Measurements from ENCODE around the gene NCOA7. TPM values are rescaled to one million over a fixed set of nuclear protein-coding genes. Genes with fewer than 3 reads are reported as not detected.

Gene NCOA7
- total and polyA plus RNA-seq, 9 of the 15 experiments (the other 6 are each of a cell fraction or from before 2014, with no cell fraction given): 5.8 to 14.6 (median 9.3) TPM

DNA sequence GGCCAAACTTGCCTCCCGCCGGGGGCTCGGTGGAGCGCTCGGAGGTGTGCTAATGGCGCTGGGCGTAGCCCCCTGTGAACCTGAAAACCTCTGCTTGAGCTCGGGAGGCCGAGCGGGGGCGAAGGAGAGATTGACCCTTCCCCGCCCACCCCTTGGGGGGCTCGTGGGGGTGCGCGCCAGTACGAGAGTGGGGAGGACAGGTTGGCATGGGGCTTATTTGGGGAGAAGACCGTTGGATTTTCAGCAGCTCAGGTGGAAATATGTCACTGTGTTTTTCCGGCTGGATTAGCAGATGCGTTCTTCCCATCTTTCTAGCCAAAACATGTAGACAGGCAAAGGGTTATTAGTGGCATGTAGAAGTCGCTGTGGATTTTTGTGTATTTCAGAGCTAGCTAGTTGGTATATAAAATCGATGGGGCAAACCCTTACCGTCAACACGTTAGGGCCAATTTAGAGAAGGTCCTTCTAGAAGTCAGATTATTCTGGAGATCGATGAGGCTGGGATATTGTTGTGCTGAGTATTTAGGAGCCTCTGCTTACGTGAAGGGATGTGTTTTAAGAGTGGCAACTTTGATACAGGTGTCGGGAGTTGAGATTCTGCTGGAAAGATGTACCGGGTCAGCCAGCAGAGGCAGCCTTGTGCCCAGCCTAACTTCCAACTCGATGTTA lies 525 bp downstream of the NCOA7 start:
- FAIRE-seq (peak; percentile 67), DNase-seq (ENCODE audit: extremely low read depth in 1 of 4, low spot score in 3 of 4) (peak; percentile 54 to 65 (median 57)), ATAC-seq (peak; percentile 38)
- no peaks in the 10 kb centered on the region for H3K9me3 ChIP-seq (replicated peaks; ENCODE audit: control insufficient read depth, insufficient read depth, low read depth, low read length)
- H3K27me3 ChIP-seq (ENCODE audit: control insufficient read depth in 2 of 2, insufficient read depth in 2 of 2, low read length in 2 of 2): no peaks in the 10 kb centered on the region
- H3K4me2 ChIP-seq (ENCODE audit: insufficient read depth, low read length): peak overlapping the region; percentile 93
- H3K9ac ChIP-seq (ENCODE audit: insufficient read depth in 1 of 2, low read depth in 2 of 2, low read length in 2 of 2): peak overlapping the region; percentile 88 to 92
- peak overlapping the region; percentile 84 for H2AFZ ChIP-seq (ENCODE audit: low read depth, low read length)
- WGBS (ENCODE audit: insufficient coverage, low coverage, missing lambda C conversion rate): under 1% methylated on average over 19 of the region's 28 CpGs
- H3K27ac ChIP-seq (ENCODE audit: extremely low read depth, low read depth, low read length): peak overlapping the region; percentile 96; the same call in 1 of the 3 replicates
- BruUV-seq (replicated peaks): TSS peak; percentile 9
- peaks cover 17 to 18% of the 10 kb centered on the region in 2 experiments for H3K4me1 ChIP-seq (replicated peaks in 1 of 2; ENCODE audit: control insufficient read depth in 2 of 2, insufficient read depth in 2 of 2, low read length in 2 of 2)
- ChIA-PET POLR2A (interaction anchor here (0.6 to 3.7 kb wide), 19 partner anchors 10 to 498 kb away, joined by 3 to 98 read pairs (median 4); partner anchors contain the start of genes HINT3 and TRMT11), CTCF (ENCODE audit: low intra/inter-chr PET ratio) (interaction anchor here (1.0 kb wide), 1 partner anchor 165 kb away, joined by 9 read pairs; the partner anchor contains the start of gene HINT3)
- intact Hi-C loops (cut with micrococcal nuclease) (no loop called here), in situ Hi-C loops (cut with MboI) (no loop called here)
- peaks cover 3% of the 10 kb centered on the region for H3K9me1 ChIP-seq (ENCODE audit: control insufficient read depth, insufficient read depth, low read length)
- no peaks in the 10 kb centered on the region for H4K20me1 ChIP-seq (replicated peaks; ENCODE audit: control insufficient read depth, insufficient read depth, low read length)
- H3K36me3 ChIP-seq (ENCODE audit: control insufficient read depth, insufficient read depth, low read length): peaks cover 7% of the 10 kb centered on the region; the same call in 2 of the 3 replicates
- peaks cover 31% of the 10 kb centered on the region for H3K79me2 ChIP-seq (ENCODE audit: control insufficient read depth, insufficient read depth, low read length)
- H3K4me3 ChIP-seq: peak overlapping the region; percentile 82
- TF ChIP-seq, protein P1, sequence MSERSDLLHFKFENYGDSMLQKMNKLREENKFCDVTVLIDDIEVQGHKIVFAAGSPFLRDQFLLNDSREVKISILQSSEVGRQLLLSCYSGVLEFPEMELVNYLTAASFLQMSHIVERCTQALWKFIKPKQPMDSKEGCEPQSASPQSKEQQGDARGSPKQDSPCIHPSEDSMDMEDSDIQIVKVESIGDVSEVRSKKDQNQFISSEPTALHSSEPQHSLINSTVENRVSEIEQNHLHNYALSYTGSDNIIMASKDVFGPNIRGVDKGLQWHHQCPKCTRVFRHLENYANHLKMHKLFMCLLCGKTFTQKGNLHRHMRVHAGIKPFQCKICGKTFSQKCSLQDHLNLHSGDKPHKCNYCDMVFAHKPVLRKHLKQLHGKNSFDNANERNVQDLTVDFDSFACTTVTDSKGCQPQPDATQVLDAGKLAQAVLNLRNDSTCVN (CRISPR knock-in tag; IDR thresholded peaks at IDR 0.05): no peak
- TF ChIP-seq HDAC1 (IDR thresholded peaks at IDR 0.05): 0 out of 4 replicates have a peak, but pooled peaks of 1 of the 2 experiments have one; percentile 5
- peak in 1 of 2 experiments; percentile 35; a peak in 2 of 4 replicates for TF ChIP-seq RAD21 (CRISPR knock-in tag; conservative IDR thresholded peaks at IDR 0.05 in 1 of 2, IDR thresholded peaks at IDR 0.05 in 1 of 2)
- TF ChIP-seq ZNF75A (CRISPR knock-in tag; IDR thresholded peaks at IDR 0.05): no peak
- 0 out of 2 replicates have a peak, but pooled peaks have one; percentile 37 for TF ChIP-seq NR2C2 (CRISPR knock-in tag; IDR thresholded peaks at IDR 0.05)
- TF ChIP-seq NR2C2 (tag; IDR thresholded peaks at IDR 0.05): no peak
- no peak for TF ChIP-seq ETV5 (CRISPR knock-in tag; IDR thresholded peaks at IDR 0.05; ENCODE audit: low read depth)
- peak in 1 of 2 experiments; percentile 17; a peak in 1 of 4 replicates for TF ChIP-seq KDM1A (IDR thresholded peaks at IDR 0.05)
- TF ChIP-seq KLF1 (tag; IDR thresholded peaks at IDR 0.05): no peak
- TF ChIP-seq, protein P2, sequence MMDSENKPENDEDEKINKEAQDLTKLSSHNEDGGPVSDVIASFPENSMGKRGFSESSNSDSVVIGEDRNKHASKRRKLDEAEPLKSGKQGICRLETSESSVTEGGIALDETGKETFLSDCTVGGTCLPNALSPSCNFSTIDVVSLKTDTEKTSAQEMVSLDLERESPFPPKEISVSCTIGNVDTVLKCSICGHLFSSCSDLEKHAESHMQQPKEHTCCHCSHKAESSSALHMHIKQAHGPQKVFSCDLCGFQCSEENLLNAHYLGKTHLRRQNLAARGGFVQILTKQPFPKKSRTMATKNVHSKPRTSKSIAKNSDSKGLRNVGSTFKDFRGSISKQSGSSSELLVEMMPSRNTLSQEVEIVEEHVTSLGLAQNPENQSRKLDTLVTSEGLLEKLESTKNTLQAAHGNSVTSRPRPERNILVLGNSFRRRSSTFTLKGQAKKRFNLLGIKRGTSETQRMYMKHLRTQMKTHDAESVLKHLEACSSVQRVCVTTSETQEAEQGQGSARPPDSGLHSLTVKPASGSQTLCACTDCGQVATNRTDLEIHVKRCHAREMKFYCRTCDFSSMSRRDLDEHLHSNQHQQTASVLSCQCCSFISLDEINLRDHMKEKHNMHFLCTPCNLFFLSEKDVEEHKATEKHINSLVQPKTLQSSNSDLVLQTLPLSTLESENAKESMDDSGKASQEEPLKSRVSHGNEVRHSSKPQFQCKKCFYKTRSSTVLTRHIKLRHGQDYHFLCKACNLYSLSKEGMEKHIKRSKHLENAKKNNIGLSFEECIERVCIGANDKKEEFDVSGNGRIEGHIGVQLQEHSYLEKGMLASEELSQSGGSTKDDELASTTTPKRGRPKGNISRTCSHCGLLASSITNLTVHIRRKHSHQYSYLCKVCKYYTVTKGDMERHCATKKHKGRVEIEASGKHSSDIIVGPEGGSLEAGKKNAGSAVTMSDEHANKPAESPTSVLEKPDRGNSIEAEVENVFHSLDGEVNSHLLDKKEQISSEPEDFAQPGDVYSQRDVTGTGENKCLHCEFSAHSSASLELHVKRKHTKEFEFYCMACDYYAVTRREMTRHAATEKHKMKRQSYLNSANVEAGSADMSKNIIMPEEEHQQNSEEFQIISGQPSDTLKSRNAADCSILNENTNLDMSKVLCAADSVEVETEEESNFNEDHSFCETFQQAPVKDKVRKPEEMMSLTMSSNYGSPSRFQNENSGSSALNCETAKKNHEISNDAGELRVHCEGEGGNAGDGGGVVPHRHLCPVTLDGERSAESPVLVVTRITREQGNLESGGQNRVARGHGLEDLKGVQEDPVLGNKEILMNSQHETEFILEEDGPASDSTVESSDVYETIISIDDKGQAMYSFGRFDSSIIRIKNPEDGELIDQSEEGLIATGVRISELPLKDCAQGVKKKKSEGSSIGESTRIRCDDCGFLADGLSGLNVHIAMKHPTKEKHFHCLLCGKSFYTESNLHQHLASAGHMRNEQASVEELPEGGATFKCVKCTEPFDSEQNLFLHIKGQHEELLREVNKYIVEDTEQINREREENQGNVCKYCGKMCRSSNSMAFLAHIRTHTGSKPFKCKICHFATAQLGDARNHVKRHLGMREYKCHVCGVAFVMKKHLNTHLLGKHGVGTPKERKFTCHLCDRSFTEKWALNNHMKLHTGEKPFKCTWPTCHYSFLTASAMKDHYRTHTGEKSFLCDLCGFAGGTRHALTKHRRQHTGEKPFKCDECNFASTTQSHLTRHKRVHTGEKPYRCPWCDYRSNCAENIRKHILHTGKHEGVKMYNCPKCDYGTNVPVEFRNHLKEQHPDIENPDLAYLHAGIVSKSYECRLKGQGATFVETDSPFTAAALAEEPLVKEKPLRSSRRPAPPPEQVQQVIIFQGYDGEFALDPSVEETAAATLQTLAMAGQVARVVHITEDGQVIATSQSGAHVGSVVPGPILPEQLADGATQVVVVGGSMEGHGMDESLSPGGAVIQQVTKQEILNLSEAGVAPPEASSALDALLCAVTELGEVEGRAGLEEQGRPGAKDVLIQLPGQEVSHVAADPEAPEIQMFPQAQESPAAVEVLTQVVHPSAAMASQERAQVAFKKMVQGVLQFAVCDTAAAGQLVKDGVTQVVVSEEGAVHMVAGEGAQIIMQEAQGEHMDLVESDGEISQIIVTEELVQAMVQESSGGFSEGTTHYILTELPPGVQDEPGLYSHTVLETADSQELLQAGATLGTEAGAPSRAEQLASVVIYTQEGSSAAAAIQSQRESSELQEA (IDR thresholded peaks at IDR 0.05; ENCODE audit: low read depth): 0 out of 2 replicates have a peak, but pooled peaks have one; percentile 4
- TF ChIP-seq EGR1 (conservative IDR thresholded peaks at IDR 0.05): peak; percentile 50
